CMK (cell line): ENCODE data around the gene ZFYVE28.

Experiments used
- DNase-seq: peaks from one replicate; pipeline ENCODE4 v3.0.0-alpha.2; 2010; ENCODE audit warnings: low read depth

ZFYVE28 gene

DNA sequence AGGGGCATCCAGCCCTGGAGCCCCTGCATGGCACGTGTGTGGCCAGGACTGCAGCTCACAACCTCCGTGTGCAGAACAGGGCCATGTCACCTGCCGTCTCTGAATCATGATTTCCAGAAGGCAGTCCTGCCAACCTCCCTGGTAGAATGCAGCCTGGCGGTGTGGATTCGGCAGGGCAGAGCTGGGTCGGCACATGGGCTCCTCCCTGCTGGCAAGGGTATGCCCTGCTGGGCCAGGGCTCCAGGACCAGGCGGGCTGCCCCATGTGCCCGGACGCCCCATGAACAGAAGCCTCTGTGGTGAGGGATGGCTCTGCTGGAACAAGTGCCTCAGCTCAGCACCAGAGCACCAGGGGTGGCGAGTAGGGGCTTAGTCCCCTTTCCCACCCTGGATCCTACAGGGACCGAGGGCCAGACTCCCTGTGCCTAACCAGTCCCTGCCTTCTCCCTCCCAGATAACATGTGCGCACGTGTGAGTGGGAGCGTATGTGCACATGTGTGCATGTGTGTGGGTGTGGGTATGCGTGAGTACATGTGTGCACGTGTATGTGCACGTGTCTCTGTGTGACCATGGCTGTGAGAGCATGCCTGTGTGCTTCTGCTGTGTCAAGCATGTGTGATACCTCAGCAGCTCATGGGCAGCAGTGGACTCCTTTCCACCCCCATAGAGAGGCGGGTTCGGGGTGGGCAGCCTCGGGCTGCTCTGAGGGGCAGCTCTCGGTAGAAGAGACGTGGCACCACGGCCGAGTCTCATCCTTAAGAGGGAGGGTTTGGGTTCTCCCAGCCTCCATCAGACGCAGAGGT lies 146.2 kb downstream of the ZFYVE28 start:
- no peak for DNase-seq

DNA sequence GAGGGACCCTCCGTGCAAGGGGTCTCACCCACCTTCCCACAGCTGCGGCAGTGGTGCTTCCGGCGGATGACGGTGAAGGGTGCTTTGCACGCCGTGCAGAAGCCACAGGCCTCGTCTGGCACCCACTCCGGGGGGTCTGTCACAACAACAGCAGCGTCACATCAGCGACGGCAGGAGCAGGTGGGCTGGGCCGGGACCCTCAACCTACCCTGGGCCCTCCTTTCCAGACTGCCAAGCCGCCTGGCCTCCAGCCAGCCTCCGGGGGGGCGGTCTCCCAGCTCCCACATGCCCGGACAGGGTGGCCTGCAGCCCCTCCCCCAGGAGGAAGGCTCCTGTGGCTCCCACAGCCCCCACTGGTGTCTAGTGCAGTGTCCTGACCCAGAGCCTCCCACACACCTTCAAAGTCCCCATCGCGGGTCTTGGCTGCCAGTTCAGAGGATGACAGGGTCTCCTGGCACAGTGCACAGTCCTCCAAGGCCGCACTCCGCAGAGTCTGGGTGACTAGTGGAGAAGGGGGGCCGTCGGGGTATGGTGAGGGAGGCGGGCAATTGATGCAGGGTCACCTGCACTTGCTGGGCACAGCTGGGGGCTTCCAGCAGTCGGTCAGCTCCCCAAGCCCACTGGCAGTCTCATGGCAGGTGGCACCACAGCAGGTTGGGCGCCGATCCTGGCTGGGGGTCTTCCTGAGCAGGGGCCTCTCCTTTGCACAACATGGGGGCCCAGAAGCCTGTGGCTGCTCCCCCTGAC lies 147.0 kb downstream of the ZFYVE28 start:
- no peak for DNase-seq

DNA sequence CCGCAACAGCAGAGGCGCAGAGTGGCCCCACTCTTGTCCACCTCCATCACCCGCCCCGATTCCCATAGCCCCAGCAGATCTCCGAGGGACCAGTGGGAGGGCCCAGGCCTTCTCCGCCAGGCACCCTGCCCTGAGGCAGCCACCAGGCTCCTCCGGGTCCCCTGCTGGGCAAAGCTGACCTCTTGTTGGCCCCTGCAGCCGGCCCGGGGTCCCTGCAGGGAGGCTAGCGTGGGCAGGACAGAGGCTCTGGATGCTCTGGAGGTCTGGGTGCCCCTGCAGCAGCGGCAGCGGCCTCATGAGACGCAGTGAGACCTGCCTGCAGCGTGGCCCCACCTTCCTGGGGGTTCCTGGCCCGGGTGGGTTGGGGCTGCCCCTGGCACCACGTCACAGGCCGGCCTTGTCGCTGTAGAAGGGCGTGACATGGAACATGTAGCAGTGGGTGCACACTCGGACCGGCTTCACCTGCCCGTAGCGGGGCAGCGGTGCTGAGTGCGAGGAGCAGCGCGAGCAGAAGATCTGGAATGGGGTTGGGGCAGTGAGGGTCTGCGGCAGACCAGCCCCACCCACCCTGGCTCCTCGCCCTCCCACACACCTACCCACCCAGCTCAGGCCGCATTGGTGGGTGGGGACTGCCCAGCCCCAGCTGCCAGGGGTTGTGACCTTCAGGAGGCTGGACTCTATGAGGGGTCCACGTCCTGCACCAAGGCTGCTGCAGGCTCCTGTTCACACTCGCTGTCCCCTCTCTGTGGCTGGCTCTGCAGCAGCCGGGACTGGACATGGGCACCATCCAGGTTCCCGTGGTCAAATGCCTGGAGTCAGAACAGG lies 147.9 kb downstream of the ZFYVE28 start:
- no peak for DNase-seq

DNA sequence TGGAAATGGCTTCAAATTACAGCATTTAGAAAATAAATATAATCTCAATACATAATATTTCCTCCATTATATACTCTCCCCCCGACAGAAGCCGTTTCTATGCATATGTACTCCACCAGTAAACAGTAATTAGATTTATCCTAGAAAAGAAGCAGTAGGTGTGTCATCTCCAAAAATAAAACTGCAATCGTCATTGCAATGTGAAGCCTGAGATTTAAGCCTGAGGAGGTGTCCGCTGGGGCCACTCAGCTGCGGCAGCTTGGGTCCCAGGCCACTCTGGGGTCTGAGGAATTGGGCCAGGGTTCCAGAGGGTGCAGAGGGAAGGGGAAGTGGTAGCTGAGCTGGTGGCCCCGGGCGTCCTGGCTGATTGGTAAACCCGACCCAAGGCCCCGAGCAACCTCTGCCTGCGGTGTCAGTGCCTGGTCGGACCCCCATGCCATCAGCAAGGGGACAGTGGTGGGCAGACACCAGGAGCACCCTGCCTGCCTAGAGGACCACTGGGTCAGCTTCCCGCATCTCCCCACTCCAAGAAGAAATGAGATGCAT lies 148.8 kb downstream of the ZFYVE28 start:
- no peak for DNase-seq

DNA sequence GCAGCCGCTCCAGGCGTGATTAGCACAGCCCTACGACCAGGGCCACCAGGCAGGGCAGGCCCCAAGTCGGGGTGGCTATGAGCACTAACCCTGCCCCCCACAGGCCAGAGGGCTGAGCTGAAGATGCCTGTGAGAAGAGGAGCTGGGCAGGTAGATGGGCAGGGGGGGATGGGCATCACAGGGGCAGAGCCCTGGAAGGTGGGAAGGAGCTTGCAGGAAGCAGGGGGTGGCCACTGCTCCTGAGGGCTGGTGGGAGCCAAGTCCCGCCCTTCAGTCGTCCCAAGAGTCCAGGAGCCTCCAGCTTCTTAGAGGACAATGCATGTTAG lies 149.3 kb downstream of the ZFYVE28 start:
- no peak for DNase-seq

DNA sequence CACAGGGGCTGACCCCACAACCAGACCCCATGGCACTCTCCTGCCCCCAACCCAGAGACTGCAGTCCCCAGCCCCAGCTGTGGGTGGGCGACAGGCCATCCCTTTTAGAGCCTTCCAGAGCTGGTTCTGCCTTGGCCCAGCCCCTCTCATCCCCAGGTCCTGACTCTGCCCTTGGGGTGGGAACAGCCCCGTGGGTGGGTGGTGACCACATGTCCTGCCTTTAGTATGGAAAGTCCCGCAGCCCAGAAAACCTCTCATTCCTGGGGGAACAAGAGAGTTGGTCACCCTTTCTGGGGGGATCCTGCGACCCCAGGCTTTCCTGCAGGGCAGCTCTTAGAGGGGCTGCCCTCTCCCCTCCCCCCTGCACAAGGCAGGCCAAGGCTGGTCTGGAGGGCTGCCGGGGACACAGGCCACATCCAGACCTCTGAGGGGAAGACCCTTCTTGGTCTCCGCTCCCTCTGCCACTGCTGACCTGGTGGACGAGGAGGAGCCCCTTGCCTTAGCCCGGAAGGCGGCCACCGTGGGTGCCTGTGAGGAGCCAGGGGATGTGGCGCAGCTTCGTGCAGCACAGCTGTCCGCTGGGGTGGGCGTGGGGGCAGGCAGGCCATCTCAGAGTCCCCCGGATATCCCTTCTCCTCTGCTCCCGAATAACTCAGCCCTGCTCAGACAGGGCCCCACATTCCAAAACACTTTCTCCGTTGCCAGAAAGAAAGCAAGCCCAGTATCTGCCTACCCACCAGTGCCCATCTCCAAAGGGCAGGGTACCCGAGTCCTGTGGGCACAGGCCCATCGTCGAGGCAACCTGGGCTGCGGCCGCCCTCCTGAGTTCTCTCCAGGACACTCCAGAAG lies 149.9 kb downstream of the ZFYVE28 start:
- DNase-seq = no peak

DNA sequence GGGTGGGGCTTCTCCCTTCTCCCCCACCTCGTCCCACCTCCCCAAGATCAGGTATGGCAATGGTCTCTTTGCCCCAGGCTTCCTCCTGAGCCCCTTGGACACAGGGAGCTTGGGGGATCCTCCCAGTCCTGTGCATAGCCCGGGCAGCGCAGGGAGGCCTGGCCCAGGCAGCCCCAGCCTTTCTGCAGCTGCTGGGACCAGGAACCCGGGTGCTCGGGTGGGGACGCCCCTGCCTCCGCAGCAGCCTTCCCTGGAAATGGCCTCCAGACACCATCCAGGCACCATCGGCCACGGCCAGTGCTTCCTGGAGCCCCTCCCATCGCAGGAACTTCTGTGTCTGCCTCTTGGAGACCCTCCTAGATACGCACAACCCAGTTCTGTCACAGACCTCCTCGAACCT lies 150.6 kb downstream of the ZFYVE28 start:
- DNase-seq = no peak

DNA sequence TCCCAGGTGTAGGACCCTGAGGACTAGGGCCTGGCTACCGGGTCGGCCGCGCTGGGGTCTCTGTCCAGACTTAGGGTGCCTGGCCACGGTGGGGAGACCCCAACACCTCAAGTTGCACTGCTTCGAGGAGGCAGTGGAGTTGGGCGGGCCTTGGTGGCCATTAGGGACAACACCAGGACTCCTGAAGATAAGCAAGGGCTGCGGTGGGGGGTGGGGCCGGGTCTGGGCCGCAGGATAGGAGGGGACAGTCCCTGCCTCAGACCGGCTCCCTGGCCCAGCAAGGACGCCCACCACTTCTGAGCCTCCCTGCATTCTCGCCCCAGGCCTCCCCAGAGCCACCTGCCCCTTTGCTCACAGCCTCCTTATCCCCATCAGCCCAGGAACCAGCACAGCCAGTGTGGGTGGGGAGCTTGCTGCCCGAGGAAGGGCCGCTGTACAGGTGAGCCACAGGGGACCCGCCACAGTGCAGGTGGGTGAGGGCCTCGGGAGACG lies 151.1 kb downstream of the ZFYVE28 start:
- DNase-seq = no peak

DNA sequence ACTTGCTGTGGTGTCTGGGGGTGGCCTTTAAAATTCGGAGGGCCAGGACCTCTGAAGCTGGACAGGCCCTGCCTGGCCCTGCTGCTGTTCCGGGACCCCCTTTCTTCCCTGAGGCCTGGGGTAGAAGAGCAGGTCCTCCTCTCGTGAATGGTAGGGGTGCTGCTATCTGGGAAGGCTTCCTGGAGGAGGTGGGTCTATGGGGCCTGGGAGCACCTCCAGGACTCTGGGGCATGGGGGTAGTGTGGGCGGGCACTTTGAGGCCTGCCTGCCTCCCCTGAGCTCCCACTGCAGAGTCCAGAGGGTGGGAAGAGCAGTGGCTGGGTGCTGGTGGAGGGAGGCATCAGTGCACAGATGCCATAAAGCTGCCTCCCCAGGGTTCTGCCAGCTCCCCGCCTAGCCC lies 151.6 kb downstream of the ZFYVE28 start:
- DNase-seq = no peak

DNA sequence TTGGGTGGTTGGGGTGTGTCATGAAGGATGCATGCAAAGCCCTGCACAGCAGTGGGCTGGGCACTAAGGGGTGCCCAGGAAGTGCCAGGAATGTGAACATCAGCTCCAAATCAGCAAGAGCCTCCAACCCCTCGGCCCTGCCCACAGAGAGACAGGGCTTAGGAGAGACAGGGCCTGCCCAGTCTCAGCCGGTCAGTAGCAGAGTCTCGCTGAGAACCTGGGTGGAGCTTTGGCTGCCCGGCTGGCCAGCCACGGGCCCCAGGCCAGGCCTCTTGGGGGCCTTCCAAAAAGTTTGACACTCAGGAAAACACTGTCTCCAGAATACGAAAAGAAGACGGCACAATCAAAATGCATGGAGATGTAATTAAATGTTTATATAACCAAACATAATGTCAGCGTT lies 152.3 kb downstream of the ZFYVE28 start:
- DNase-seq = no peak

DNA sequence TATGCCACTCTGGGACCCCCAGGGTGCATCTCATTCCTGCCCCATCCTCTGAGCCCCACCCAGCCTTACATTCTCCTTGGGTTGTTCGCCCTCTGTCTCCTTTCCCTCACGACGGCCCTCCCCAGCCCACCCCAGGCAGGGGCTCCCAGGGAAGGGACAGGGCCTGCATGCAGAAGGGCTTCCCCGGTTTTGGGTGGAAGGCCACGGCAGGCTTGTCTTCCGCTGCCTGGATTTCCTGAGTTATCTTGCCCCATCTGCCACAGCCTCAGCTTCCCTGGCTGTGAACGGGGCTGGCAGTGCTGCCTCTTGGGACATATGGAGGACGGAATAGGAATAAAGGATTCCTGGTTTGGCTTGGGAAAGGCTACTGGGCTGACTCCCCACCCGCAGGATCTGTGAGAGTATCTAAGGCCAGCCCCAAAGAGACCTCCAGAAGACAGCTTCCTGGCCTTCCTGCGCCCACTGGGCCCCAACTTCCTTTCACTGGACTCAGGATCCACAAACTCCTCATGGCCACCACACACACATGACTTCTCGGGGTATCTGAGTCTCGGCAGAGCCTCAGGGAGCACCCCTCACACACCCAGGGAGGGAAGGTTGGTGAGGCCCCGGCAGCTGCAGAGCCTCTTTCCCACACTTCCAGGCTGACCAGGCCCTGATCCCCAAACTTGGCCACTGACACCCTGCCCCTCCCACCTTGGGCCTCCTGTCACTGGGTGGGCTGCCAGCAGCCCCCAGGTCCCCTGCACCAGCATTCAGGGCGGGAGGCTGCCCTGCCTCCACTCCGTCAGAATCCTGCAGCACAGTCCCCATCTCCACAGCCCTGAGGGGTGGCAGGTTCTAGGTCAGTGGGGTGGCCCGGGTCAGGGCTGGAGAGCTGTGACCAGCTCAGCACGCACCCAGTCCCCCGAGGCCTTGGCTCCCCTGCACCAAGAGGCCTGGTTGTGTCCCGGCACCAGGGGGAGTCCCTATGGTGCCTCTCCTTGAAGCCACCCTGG lies 153.0 kb downstream of the ZFYVE28 start:
- no peak for DNase-seq

DNA sequence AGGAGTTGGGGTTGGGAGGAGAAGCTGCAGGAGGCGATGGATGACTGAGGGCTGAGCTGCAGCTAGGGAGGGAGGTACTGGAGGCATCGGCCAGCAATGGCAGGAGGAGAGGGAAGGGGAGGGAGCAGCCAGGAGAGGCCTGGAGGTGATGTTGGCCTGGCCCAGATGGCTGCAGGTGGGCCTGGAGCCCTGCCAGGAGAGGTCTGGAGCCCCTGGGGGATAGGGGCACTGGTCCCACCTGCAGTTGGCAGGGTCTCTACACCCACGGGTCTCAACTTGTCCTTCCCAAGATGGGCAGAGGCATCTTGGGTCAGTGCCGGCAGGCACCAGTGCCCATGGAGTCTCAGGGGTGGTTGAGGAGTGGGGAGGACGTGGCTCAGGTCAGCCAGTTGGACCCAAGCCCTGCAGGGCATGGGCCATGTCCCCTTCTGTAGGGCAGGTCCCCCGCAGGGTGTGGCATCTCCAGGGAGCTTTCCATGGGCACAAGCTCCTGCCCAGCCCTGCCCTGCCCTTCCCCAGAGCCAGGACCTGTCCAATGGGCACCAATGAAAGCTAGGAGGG lies 153.9 kb downstream of the ZFYVE28 start:
- no peak for DNase-seq

DNA sequence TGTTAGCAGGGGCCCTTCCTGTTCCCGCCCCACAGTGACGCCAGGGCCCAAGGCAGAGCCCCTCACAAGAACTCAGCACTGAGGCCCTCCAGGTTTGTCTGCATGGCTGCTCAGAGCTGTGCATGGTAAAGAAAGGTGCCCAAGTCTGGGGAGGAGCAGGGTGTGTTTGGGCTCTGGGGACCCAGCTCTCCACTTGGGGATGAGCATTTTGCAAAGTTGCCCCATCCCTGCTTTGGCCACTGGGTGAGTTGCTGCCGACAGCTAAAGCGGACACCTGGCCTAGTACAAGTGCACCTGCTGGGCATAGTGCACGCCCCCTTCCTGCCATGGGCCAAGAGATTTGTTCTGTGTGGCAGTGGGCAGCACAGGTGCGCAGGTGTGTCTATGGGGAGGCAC lies 154.5 kb downstream of the ZFYVE28 start:
- no peak for DNase-seq

DNA sequence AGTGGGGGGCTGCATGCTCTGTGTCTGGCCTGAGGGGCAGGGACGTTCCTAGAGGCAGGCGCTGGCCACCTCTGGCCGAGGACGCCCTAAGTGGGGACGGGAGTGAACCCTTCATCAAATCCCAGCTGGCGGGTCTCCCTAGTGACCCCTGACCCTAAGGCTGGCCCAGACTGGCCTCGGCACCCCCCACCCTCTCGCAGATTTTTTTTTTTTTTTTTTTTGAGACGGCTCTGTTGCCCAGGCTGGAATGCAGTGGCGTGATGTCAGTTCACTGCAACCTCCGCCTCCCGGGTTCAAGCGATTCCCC lies 155.5 kb downstream of the ZFYVE28 start:
- DNase-seq = no peak

DNA sequence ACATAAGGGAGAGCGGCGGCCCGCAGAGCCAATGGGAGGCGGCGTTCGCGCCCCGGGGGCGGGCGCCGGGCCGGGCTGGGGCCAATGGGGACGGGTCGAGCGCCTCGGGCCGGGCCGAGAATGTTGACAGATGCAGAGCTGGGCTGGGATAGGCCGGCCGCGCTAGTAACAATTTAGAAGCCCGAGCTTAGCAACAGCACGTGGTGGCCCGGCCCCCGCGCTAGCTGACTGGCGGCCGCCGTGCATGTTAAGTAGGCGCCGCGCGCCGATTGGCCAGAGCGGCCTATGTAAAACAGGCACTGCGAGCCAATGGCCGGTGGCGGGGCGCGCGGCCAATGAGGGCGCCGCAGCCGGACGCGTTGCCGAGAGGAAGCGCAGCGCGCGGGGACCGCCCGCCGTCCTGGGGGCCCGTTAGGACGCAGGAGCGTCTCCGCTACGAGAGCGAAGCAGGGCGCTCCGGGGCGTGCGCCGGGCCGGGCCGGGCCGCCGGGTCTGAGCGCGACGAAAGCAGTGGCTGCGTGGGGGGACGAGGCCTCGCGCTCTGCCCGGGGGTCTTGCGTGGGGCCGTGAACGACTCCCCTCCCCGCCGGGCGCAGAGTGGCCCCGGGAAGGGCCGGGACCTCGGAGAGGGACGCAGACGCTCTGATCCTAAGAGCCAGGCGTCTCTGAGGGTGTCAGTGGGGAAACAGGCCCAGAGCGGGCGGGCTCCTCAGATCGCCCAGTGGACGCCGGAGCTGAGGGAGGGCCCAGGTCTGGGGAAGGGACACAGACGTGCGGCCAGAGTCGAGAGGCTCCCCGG lies 156.1 kb downstream of the ZFYVE28 start:
- DNase-seq = peak; percentile 97

DNA sequence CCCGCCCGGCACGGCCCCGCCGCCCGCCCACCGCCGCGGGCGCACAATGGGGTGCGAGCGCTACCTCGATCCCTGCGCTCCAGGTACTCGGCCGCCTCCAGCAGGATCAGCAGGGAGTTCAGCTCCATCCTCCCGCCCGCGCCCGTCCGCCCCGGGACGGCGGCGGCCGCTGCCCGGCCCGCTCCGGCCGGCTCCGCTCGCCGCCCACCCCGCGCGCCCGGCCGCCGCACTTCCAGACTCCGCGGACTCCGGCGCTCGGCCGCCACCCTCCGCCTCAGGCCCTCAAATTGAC lies 156.6 kb downstream of the ZFYVE28 start, which contains the start of gene MXD4:
Gene MXD4, minus strand, starts transcription at position 257 of the 292 bp plus-strand sequence. Its CDS starts 129 bp downstream, at position 128.
- DNase-seq = no peak

DNA sequence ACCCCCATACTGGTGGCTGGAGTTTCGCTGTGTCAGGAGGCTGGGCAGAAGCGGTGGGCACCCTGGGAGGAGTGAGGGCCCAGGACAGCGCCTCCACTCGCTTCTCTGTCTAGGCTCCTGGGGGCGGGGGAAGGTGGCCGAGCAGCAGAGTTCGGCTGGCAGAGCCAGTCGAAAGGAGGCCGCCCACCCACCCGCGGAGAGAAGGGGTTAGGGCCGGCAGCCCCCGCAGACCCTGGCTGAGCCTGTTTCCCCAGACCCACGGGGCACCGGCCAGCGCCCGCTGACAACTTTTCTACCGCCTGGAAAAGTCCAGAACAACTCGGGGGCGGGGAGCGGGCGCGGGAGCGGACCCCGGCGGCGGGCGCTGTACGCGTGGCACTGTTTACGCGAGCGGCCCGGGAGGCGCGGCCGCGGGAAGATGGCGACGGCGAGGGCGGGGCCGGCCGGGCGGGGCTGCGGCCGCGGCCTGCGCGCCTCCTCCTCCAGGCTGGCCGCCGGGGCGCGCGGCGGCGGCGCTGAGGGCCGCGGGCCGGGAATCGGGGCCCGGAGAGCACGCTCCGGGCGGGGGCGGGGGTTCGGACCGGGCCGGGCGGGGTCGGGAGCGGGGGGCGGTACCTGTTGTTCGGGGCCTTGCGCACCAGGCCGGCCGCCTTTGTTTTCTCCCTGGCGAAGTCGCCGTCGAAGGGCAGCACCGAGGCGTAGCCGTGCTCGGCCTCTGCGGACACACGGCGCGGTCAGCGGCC lies 157.2 kb downstream of the ZFYVE28 start:
- peak; percentile 39 for DNase-seq

DNA sequence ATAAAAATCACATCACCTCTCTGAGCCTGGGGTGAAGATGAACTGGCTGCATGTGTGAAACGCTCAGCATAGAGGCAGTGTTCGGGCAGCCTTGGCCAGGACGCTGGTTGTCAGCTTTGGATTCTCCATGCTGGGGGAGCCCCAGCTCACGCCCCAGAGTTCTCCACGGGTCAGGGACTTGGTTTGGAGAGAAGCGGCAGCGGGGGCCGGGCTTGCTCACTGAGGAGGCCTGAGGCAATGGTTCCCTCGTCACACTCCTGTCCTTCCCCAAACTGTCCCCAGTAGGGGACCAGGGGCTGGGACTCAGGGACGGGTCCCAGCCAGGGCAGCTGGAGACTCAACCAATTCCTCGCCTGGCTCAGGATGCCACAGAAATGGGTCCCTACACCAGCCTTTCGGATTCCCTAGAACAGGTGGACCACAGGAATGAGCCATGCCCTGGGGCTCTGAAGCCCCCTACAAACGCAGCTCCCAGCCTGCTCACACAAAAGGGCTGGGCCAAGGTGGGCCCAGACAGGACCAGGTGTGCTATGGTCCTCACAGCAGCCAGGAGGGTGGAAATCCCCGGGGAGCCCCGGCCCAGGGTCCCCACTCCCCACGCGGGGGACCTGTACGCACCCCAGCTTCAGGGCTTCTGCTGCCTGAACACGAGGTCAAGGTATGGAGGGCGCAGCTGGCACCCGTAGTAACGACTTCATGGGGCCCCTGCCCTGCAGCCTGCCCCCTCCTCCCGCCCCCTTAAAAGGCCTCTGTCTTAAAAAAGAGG lies 157.9 kb downstream of the ZFYVE28 start:
- no peak for DNase-seq
